Daoy (cell line): ENCODE data around the gene KIF5C. TPM values are rescaled to one million over a fixed set of nuclear protein-coding genes. Genes with fewer than 3 reads are reported as not detected.
A peak's percentile ranks its signal among the peaks of the same experiment; 100 is the strongest.

Experiments used
- DNase-seq: peaks from one replicate; pipeline ENCODE4 v3.0.0-alpha.2; 2015; ENCODE audit warnings: low read depth
- total RNA-seq: library from RNA; depleted of rRNA; stranded (reverse); fragments of >200 nt; shearing (Covaris generic); gene quantifications from 2 replicates; pipeline ENCODE4 v1.2.3, GENCODE V29; 2014

The KIF5C gene
- total RNA-seq, 1 experiment from 2014 or later = 5.1 TPM

DNA sequence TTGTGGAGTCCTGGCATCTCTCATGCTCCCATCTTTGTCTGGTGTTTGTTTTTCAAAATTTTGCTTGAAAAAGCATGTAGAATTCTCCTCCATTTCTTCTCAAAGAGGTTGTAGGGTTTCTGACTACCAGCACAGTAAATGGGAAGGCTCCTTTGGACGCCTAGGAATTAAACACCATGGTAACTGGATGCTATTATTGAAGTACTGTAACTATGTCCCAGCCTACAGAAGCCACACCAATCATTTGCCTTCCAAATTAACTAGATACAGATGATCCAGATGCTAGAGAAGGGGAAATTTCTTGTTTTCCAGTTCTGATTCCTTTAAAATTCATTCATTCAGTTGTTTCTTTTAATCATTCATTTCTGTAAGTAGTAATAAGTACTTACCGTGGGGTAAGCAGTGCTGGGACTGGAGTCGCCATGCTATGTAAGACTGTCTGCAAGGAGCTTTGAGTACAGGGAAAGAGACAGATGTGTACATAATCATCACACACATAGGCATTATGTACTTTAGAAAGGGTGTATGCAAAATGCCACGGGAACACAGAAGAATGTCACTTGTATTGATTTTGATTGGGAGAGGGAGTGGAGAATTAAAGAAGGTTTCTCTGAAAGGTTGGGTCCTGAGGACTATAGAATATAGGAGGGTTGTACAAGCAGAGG lies 49.6 kb downstream of the KIF5C start:
- no peak for DNase-seq

DNA sequence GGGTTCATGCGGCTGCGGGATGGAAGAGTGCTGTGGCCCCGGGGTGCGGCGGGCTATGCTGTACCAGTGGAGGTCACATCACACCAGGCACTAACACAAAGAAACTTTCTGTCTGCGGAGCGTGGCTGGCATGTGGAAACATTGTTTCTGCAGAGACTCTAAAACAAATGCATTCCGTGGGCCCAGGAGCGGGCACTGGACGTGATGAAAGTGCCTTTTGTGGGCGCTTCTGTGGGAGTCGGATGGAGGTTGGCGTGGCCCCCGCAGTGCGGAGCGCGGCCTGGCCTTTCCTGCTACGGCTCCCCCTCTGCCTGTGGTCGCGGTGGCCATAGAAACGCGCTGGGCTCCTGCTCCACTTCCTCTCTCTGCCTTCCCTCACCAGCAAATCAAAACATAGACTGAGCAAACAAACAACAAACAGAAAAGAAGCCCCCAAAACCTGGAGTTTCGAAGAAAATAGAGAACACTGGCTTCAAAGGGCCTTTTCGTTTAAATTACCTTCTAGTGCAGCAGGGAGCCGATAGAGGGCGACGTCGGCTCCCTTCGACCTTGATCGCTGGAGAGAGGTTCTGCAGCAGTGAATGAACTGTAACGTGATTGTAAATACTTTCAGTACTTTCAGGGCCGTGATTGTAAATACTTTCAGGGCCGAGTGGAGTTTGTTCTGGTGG lies 51.4 kb downstream of the KIF5C start:
- peak; percentile 52 for DNase-seq

DNA sequence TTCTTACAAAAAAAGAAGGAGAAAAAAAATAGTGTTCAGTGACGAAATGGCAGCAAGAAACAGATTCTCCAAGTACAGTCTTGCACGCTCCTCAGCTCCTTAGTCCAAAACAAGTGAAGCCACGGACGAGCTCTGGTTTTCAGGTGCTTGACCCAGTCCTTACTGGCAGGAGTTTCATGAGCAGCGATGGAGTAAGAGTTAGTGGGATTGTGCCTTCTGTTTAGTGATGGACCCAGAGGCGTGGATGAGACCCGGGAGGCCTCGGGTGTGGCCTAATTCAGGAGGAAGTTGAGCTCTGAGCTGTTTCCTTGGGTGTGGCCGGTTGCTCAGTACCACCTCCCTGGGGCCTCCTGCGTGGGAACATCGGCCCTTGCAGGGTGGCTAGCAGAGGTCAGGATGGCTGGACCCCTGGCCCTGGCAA lies 52.0 kb downstream of the KIF5C start:
- peak; percentile 29 for DNase-seq

DNA sequence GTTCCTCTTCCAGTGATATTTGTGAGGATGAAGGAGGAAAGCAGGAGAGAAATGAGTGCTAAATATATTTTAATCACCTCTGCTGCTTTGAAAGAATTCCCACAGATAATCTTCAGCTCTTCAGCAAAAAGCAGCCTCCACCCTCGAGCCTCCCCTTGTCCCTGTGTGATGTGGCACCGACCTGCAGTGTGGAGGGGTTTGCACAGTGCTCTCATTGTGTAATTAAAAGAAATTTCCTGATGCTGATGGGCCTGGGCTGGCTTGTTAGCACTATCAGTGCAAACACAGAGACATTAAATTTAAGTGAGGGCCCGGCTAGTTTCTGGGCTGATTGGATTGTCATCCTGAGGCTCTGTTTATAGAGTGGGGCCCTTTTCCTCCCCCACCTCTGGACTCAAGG lies 53.4 kb downstream of the KIF5C start:
- DNase-seq = no peak

DNA sequence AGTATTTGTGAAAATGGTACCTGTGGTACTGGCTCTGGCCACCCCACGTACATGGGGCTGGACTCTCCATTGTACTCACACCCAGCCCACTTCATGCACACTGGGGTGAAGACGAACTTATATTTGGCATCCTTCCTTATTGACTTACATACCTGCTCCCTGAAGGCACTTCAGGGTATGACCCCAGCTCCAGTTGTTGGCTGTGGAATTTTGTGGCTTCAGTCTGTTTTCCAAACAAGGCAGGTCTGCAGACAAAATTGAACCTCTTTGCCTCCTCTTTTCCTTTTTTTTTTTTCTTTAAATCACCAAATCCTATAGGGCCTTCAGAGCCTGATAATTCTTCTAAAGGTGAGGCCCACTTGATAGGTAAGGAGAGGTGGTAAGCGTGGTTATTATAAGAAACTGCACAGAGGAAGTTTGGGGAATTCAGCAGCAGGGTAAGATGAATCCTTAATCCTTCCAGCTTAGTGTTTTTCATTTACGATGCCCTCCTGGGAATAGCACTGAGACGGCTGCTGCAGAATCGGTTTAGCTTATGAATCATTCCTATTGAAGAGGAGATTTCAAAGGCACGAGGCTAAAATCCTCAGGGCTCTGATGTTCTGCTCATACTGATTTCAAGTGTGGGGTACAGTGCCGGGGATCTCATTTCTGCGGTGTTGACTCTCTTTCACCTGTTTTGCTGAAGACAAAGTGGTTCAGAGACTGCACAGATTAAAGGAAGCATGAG lies 55.2 kb downstream of the KIF5C start:
- peak; percentile 9 for DNase-seq

DNA sequence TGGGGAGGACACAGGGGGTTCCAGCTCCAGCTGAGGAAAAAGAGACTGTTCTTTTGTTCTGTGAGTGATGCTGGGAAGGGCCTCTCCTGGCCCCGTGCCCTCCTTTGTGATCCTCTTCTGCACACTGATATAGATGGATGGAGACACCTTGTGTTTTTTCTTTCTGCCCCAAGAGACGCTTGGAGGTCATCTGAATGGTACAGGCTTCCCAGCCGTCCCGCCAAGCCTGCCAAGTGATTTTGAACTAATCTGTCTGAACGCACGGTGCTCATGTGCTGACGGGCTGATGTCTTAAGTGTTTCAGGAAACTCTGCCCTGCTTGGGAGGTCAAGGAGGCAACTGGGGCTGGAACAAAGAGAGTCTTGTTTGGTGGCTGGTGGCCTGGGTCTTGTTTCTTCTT lies 57.5 kb downstream of the KIF5C start:
- no peak for DNase-seq

DNA sequence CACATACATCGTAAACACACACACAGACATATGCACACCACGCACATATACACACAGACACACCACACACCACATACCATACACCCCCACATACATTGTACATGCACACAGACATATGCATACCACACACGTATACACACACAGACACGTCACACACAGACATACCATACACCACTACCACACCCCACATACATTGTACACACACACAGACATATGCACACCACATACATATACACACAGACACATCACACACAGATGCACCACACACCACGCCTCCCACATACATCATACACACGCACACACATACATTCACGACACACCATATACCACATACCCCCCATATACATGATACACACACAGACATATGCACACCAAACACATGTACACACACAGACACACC lies 58.4 kb downstream of the KIF5C start:
- no peak for DNase-seq

DNA sequence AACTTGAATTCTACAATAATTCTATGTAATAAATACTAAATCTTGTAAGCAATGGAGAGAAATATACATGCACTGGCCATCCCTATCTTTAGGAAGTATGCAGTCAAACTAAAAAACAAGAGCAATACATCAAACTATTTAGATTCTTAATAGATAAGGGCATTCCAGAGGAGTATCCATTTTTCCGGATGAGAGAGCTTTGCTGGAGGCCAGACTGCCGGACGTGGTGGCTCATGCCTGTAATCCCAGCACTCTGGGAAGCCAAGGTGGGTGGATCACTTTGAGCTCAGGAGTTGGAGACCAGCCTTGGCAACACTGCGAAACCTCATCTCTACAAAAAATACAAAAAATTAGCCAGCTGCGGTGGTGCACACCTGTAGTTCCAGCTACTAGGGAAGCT lies 60.8 kb downstream of the KIF5C start:
- peak; percentile 58 for DNase-seq

DNA sequence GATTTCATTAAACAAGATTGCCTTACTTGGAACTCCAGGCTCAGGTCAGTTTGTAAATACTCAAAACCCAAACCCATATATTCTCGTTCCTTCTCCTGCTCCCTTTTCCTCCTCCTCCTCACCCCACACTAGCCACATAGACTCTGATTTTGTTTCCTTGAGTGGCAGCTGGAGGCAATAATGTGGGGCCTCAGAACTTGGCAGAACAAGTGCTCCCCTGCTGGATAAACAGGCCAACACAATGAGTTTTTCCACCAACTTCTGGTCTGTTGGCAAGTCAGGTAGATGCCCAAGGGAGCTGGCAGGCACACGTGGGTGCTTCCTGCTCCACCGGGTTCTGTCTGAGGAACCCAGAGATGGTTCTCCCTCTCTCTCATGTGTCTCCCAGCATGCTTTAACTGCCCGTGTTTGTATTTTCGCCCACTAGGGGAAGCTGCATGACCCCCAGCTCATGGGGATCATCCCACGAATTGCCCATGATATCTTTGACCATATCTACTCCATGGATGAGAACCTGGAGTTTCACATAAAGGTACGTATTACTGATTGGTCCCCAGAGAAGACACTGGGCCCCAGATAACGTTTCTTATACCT lies 61.9 kb downstream of the KIF5C start:
- DNase-seq = no peak

DNA sequence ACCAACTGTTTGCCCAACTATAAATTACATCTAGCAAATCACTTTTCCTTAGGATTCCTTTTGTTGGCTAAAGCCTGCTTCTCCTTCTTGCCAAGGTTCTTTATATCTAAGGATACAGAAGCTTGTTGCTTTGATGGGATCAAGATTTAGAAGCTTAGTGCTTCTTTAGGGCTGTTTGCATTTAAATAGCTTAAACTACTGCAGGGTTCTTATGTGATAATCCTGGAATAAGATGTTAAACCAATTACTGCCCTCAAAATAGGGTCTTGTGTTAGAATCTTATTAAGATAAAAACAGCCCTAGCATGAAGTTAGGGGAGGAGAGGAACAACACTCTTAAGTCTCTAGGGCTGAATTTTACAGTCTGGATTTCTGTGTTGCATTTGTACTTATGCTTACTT lies 64.2 kb downstream of the KIF5C start:
- DNase-seq = no peak

DNA sequence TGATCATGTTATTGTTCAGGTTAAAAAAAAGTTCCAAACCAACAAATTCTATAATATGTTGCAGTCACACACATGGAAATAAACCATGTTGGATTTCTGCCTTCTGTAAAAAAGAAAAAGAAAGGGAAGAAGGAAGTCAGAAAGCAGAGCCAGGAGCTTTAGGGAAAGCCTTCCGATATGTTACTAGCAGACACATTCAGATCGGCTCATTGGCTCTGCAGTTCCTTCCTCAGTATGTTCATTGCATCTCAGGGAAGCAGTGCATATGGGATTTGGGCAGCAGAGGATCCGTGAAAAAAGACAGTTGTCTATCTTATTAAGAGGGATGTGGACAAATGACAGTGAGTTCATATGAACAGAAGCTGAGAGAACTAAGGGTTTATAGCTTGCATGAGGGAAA lies 68.1 kb downstream of the KIF5C start:
- DNase-seq = no peak

DNA sequence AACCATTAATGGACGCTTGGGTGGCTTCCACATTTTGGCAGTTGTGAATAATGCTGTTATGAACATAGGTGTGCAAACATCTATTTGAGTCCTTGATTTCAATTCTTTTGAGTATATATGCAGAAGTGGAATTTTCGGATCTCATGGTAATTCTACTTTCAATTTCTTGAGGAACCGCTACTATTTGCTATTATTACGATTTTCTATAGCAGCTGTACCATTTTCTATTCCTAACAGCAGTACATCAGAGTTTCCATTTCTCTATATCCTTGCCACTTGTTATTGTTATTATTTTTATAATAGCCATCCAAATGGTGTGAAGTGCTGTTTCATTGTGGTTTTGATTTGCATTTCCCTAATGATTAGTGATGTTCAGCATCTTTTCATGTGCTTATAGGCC lies 69.5 kb downstream of the KIF5C start:
- DNase-seq = no peak

DNA sequence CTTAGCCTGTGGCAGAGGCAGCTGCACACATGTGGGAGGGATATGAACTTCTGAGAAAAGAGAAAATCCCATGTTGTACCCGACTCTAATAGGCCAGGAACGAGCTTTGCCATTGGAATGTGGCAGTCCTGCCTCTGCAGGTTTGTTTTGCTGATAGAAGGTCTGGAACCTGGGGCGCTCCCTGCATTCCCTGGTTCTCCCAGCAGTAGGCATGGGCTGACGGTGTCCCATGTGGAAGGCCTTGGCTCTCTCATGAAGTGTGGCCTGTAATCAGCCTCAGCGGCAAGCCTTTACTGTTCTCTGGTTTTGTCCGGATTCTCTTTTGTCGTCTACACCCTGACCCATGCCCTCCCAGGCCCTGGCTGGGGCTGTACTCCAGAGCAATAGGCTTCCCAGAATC lies 72.3 kb downstream of the KIF5C start:
- no peak for DNase-seq

DNA sequence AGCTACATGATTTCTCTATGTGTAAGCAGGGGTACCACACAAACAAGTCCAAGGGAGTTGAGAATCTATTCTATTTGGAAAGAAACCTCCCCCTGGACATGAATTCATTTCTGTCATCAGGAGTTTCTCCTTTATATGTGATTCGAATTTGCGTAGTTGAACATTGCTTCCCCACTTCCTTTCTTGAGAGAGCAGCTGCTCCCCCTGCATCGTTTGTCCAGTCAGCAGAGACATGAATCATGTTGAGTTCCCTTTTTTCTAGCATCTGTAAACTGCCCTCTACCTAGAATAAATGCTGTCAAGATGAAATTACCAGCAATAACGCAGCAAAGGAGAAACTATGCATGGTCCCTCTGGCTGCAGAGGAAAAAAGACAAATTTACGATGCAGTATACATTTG lies 73.8 kb downstream of the KIF5C start:
- DNase-seq = no peak

DNA sequence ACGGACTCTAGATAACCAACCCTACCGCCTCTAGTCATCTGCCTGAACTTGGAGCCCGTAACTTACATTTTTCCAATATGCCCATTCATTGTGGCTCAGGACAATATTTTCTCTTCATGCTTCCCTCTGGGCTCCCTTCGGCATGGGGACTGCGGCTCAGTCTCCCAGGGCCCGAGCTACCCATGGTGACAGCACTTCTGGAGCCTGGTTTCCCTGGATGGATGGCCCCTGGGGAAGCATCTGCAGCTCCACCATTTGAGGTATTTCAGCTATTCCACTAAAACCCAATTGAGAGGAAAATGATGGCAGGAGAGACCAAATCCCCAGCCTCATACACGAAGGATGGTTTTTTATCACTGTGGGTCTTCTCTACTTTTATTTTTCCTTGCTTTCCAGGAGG lies 74.3 kb downstream of the KIF5C start:
- DNase-seq = no peak

DNA sequence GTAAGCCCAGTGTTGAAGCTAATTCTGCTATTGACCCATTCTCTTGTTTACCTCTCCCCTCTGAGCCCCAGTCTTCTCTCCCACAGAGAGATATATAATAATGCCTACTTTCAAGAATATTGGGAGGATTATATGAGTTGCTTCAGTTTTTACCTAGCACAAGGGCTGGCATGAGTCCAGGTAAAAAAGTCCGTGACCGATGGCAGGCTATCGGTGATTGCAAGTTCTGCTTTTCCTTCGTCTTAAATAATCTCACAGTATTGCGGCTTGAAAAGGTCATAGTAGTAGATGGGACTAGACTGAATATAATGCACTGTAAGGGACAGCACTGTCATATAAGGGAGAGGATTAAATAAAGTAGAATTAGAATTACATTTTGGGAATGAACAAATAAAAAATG lies 77.6 kb downstream of the KIF5C start:
- no peak for DNase-seq

DNA sequence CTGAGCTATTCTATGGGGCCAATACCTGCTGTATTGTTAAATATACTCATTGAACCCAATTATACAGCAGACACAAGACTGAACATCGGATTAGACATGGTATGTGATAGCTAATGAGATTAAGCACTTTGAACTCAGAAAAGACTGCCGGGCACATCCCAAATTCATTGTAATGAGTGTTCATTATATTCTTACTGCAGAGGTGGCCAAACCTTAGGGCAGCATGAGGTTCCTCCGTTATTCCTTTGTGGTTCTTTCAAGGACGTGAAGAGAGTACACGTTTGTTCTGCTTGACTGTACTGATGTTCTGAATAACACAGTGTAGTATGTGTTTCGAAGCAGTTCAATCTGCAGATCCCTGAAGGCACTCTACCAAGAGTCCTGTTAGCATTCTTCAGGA lies 78.4 kb downstream of the KIF5C start:
- no peak for DNase-seq

DNA sequence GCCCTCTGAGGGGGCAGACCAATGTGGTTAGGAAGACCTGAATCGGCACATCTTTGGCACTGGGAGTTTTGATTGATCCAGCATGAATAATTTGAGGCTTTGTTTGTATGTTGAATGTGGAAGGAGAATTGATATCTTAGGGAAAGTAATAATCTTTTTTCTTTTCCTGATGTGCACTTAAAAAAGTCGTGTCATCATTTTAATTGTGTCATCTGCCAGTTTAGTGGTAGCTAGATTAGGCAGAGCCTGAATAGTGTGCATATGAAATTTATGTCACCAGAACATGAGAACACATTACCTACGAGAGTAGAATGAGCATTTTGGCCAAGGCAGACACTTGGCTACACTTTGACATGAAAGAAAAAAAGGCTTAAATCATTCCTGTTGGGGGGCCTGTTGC lies 79.5 kb downstream of the KIF5C start:
- DNase-seq = no peak

DNA sequence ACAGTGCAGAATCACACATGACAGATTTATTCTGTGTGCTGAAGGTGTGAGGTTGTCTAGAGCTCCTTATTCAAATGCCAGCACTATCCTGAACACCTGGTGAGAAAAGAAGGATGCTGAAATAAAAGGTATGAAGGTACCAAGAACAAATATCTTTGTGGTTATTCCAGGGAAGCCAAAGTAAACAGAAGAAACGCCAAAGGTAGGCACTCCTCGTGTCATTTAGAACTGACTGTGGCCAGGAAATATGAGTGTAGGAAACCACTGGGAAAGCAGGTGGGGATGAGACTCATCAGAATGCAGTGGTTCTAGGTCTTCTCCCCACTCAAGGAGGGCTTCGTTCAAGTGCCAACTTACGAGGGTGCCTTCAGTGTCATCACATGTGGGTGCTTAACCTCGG lies 80.8 kb downstream of the KIF5C start:
- DNase-seq = no peak

DNA sequence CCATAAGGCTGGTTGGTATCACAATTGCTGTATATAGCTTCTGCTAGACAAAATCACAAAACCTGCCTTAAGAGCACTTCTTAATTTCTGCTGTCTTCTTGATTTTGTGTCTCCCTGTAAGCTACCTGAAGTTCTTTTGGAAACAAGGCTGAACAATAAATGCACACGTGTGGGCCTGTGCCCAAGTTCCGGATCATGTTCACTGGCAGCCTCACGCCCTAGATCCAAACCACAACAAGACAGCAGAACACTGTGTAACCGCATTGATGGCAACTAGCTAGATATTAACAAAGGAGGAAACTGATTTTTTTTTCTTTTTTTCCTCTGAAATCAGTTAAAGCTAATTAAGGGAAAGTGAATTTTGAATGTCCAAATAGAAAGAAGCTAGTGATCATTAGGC lies 82.0 kb downstream of the KIF5C start:
- DNase-seq = no peak

DNA sequence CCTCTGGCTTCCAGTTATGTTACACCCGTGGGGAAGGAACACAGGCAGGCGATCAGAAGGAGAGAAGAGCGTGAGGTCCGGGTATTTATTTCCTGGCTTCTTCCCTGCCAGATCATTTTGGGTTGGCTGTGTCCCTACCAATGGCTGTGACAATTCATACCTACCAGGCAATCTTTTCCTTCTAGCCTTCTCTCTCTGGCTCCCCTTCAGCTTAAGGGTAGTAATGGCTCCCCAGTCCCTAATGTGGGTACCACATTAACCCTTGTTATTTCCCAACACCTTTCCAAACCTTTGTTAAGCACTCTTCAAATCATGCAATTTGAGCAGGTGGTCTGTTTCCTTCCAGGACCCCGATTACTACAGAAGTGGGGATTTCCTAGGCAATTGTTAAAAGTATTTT lies 84.7 kb downstream of the KIF5C start:
- no peak for DNase-seq

DNA sequence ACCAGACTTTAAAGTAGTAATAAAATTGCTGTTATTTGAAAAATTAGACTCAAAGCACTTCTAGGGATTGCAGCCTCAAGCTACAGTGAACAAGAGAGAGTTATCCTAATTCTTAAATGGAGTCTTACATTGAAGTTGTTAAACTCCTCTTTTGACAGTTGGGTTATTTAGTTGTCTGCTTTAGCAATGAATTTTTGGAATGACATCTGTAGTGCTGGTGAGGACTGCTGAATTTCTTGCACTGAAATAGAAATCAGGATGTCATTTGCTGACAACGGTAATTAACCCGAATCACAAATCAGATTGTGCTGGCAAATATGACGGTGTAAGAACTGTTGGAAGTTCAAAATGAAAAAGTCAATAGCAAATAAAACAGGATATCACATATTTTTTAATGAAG lies 85.5 kb downstream of the KIF5C start:
- no peak for DNase-seq

DNA sequence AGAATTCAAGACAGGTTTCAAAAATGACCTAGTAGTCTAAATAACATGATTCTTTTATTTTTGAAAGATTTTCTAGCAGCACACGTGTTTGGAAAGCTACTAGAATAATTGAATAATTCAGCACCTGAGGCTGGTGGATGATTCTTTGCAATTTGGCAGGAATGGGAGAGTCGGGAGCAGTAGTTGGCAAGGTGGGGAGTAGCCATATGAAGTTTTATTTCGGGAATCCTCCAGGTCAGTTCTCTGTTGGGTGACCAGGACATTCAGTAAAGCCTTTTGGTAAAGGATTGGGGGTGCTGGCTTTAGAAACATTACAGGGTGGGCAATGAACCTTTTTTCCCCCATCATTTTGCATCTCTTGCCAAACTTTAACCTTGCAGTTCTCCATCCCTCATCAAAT lies 88.4 kb downstream of the KIF5C start:
- no peak for DNase-seq
